HepG2 (cell line): ENCODE results near the gene PKM. TPM values are rescaled to one million over a fixed set of nuclear protein-coding genes. Genes with fewer than 3 reads are reported as not detected.

ENCODE experiments used
- BORCS8-MEF2B ChIP-seq: sonication (generic); formaldehyde crosslinking; IDR thresholded peaks from 2 replicates; pipeline ENCODE4 v1.8.0; 2022; ENCODE audit warnings: mild to moderate bottlenecking, missing genetic modification reagents
- CREM ChIP-seq, 2 experiments: sonication (generic) in 1 of 2; formaldehyde crosslinking in 1 of 2; IDR thresholded peaks; 2 replicates each; pipeline versions ENCODE4 v1.4.0 to v1.6.1; 2016 to 2020; ENCODE audit warnings: antibody characterized with exemption in 1 of 2, mild to moderate bottlenecking in 1 of 2, missing genetic modification reagents in 1 of 2
- ERF ChIP-seq: IDR thresholded peaks from 2 replicates; pipeline ENCODE4 v1.6.1; 2018; ENCODE audit warnings: missing biosample characterization, missing genetic modification reagents
- HHEX ChIP-seq: IDR thresholded peaks from 2 replicates; pipeline ENCODE4 v1.6.1; 2016; ENCODE audit warnings: control low read depth
- HNRNPUL1 ChIP-seq: fragments of 200-400 bp; formaldehyde crosslinking; IDR thresholded peaks from 2 replicates; pipeline ENCODE4 v1.6.1; 2017; ENCODE audit warnings: low read depth, mild to moderate bottlenecking, low read length, moderate library complexity
- MIXL1 ChIP-seq: IDR thresholded peaks from 2 replicates; pipeline ENCODE4 v1.6.1; 2016
- NCOR1 ChIP-seq: fragments of 200-600 bp; sonication (generic); IDR thresholded peaks from 2 replicates; pipeline ENCODE4 v1.7.0; 2017; ENCODE audit warnings: antibody characterized with exemption, low read length, borderline replicate concordance
- SALL1 ChIP-seq: sonication (generic); formaldehyde crosslinking; IDR thresholded peaks from 2 replicates; pipeline ENCODE4 v1.8.0; 2022; ENCODE audit warnings: mild to moderate bottlenecking, missing genetic modification reagents
- SKI ChIP-seq: fragments of 450-650 bp; IDR thresholded peaks from one replicate; pipeline ENCODE4 v1.6.1; 2018; ENCODE audit warnings: mild to moderate bottlenecking; ENCODE audit not compliant: partially characterized antibody
- SOX6 ChIP-seq, 2 experiments: fragments of 450-650 bp in 1 of 2; sonication (generic) in 1 of 2; formaldehyde crosslinking in 1 of 2; IDR thresholded peaks; 2 replicates each; pipeline versions ENCODE4 v1.4.0 to v1.6.1; 2017 to 2020; ENCODE audit warnings: antibody characterized with exemption in 1 of 2, mild to moderate bottlenecking in 1 of 2, missing genetic modification reagents in 1 of 2
- SP140L ChIP-seq: sonication (generic); formaldehyde crosslinking; IDR thresholded peaks from 2 replicates; pipeline ENCODE4 v1.4.0; 2020; ENCODE audit warnings: missing genetic modification reagents, borderline replicate concordance
- SP5 ChIP-seq: IDR thresholded peaks from 2 replicates; pipeline ENCODE4 v1.6.1; 2016; ENCODE audit warnings: low read depth, borderline replicate concordance
- TARDBP ChIP-seq: sonication (generic); formaldehyde crosslinking; IDR thresholded peaks from 2 replicates; pipeline ENCODE4 v1.8.0; 2022; ENCODE audit warnings: mild to moderate bottlenecking, missing genetic modification reagents
- TGIF2 ChIP-seq: IDR thresholded peaks from 2 replicates; pipeline ENCODE4 v1.6.1; 2016; ENCODE audit warnings: control low read depth, missing compliant biosample characterization
- ZBTB7B ChIP-seq: sonication (generic); formaldehyde crosslinking; IDR thresholded peaks from 2 replicates; pipeline ENCODE4 v1.4.0; 2020; ENCODE audit warnings: missing genetic modification reagents
- ZMAT3 ChIP-seq: sonication (generic); formaldehyde crosslinking; conservative IDR thresholded peaks from 2 replicates; pipeline ENCODE4 v1.7.0; 2021; ENCODE audit warnings: missing genetic modification reagents
- ZNF235 ChIP-seq: sonication (generic); formaldehyde crosslinking; IDR thresholded peaks from 2 replicates; pipeline ENCODE4 v1.8.1; 2023; ENCODE audit warnings: mild to moderate bottlenecking, missing genetic modification reagents, borderline replicate concordance
- ZNF350 ChIP-seq: sonication (generic); formaldehyde crosslinking; IDR thresholded peaks from 2 replicates; pipeline ENCODE4 v1.4.0; 2020; ENCODE audit warnings: mild to moderate bottlenecking, low read depth, missing genetic modification reagents, borderline replicate concordance
- ZNF564 ChIP-seq: sonication (generic); formaldehyde crosslinking; IDR thresholded peaks from 2 replicates; pipeline ENCODE4 v1.8.1; 2023; ENCODE audit warnings: mild to moderate bottlenecking, missing genetic modification reagents
- ZNF768 ChIP-seq: sonication (generic); formaldehyde crosslinking; IDR thresholded peaks from 2 replicates; pipeline ENCODE4 v1.4.0; 2020; ENCODE audit warnings: missing genetic modification reagents
- ZNF788 ChIP-seq: sonication (generic); formaldehyde crosslinking; IDR thresholded peaks from 2 replicates; pipeline ENCODE4 v1.5.0; 2020; ENCODE audit warnings: mild to moderate bottlenecking, missing genetic modification reagents, borderline replicate concordance
- ZSCAN31 ChIP-seq: sonication (generic); formaldehyde crosslinking; IDR thresholded peaks from 2 replicates; pipeline ENCODE4 v1.5.0; 2020; ENCODE audit warnings: low read depth, mild to moderate bottlenecking, missing genetic modification reagents
- polyA plus RNA-seq, 8 experiments: library from polyadenylated mRNA; depleted of rRNA in 3 of 8; stranded (reverse) in 7 of 8; unstranded in 1 of 8; fragments of >200 nt; fragmentation: Illumina TruSeq in 4 of 8; extraction: Trizol in 4 of 8; gene quantifications; 2 replicates each; pipeline versions ENCODE4 v1.2.1 to v1.2.3, GENCODE V29; 2011 to 2016; ENCODE audit warnings: low read depth in 4 of 8, missing spikeins in 1 of 8, mixed read lengths in 1 of 8; ENCODE audit not compliant: insufficient read depth in 1 of 8
- total RNA-seq, 5 experiments: library from RNA; depleted of rRNA; stranded (reverse); fragments of >200 nt; fragmentation: Illumina TruSeq; extraction: Trizol; gene quantifications; 2 replicates each; pipeline ENCODE4 v1.2.3, GENCODE V29; 2016; ENCODE audit warnings: low read depth in 1 of 5
- TF ChIP-seq, protein P1 (sequence below): sonication (generic); formaldehyde crosslinking; IDR thresholded peaks from 2 replicates; pipeline ENCODE4 v1.5.0; 2020; ENCODE audit warnings: mild to moderate bottlenecking, missing genetic modification reagents, moderate library complexity
- TF ChIP-seq, protein P2 (sequence below): IDR thresholded peaks from 2 replicates; pipeline ENCODE4 v1.6.1; 2016; ENCODE audit warnings: mild to moderate bottlenecking
- TF ChIP-seq, protein P3 (sequence below): IDR thresholded peaks from 2 replicates; pipeline ENCODE4 v1.4.0; 2020; ENCODE audit warnings: mild to moderate bottlenecking, missing genetic modification reagents

The PKM gene
- total and polyA plus RNA-seq, 2 of the 13 experiments (the other 11 are each of a cell fraction or from before 2014, with no cell fraction given) = 488 to 780 TPM

DNA sequence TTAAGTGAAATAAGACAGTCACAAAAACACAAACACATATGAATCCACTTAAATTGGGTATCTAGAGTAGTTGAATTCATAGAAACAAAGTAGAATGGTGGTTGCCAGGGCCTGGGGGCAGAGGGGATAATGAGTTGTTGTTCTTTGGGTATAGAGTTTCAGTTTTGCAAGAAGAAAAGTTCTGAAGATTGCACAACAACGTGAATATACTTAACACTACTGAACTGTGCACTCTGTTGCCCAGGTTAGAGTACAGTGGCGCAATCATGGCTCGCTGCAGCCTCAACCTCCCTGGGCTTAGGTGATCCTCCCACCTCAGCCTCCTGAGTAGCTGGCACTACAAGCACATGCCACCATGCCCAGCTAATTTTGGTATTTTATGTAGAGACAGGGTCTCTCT, 48.3 kb downstream of the PKM start (continued):
- TF ChIP-seq, protein P1, sequence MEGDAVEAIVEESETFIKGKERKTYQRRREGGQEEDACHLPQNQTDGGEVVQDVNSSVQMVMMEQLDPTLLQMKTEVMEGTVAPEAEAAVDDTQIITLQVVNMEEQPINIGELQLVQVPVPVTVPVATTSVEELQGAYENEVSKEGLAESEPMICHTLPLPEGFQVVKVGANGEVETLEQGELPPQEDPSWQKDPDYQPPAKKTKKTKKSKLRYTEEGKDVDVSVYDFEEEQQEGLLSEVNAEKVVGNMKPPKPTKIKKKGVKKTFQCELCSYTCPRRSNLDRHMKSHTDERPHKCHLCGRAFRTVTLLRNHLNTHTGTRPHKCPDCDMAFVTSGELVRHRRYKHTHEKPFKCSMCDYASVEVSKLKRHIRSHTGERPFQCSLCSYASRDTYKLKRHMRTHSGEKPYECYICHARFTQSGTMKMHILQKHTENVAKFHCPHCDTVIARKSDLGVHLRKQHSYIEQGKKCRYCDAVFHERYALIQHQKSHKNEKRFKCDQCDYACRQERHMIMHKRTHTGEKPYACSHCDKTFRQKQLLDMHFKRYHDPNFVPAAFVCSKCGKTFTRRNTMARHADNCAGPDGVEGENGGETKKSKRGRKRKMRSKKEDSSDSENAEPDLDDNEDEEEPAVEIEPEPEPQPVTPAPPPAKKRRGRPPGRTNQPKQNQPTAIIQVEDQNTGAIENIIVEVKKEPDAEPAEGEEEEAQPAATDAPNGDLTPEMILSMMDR = peak; percentile 11; the same call in 1 of the 2 replicates
- TF ChIP-seq NCOR1 (peak; percentile 97), ZNF768 (peak; percentile 45; the same call in 1 of the 2 replicates), TGIF2 (0 out of 2 replicates have a peak, but pooled peaks have one; percentile 43), ZMAT3 (CRISPR knock-in tag) (peak; percentile 47; the same call in 1 of the 2 replicates), SP140L (CRISPR knock-in tag) (0 out of 2 replicates have a peak, but pooled peaks have one; percentile 28), SOX6 (IDR thresholded peaks at IDR 0.05) (no peak), SOX6 (CRISPR knock-in tag; IDR thresholded peaks at IDR 0.05) (peak; percentile 93), ZNF788 (peak; percentile 60; the same call in 1 of the 2 replicates), ERF (CRISPR knock-in tag) (peak; percentile 43; the same call in 1 of the 2 replicates), ZNF350 (CRISPR knock-in tag) (peak; percentile 37; the same call in 1 of the 2 replicates), SP5 (CRISPR knock-in tag) (no peak; the same call in 1 of the 2 replicates), SALL1 (CRISPR knock-in tag) (peak; percentile 93), HNRNPUL1 (no peak), BORCS8-MEF2B (peak; percentile 62; the same call in 1 of the 2 replicates), ZSCAN31 (CRISPR knock-in tag) (no peak), TARDBP (peak; percentile 93), ZNF235 (CRISPR knock-in tag) (0 out of 2 replicates have a peak, but pooled peaks have one; percentile 41), CREM (IDR thresholded peaks at IDR 0.05) (peak; percentile 60), CREM (CRISPR knock-in tag; IDR thresholded peaks at IDR 0.05) (no peak), ZNF564 (CRISPR knock-in tag) (no peak), MIXL1 (peak; percentile 86), HHEX (CRISPR knock-in tag) (peak; percentile 65; the same call in 1 of the 2 replicates), SKI (peak; percentile 44), ZBTB7B (CRISPR knock-in tag) (no peak)
- TF ChIP-seq, protein P2, sequence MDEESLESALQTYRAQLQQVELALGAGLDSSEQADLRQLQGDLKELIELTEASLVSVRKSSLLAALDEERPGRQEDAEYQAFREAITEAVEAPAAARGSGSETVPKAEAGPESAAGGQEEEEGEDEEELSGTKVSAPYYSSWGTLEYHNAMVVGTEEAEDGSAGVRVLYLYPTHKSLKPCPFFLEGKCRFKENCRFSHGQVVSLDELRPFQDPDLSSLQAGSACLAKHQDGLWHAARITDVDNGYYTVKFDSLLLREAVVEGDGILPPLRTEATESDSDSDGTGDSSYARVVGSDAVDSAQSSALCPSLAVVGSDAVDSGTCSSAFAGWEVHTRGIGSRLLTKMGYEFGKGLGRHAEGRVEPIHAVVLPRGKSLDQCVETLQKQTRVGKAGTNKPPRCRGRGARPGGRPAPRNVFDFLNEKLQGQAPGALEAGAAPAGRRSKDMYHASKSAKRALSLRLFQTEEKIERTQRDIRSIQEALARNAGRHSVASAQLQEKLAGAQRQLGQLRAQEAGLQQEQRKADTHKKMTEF (CRISPR knock-in tag) = peak; percentile 85
- TF ChIP-seq, protein P3, sequence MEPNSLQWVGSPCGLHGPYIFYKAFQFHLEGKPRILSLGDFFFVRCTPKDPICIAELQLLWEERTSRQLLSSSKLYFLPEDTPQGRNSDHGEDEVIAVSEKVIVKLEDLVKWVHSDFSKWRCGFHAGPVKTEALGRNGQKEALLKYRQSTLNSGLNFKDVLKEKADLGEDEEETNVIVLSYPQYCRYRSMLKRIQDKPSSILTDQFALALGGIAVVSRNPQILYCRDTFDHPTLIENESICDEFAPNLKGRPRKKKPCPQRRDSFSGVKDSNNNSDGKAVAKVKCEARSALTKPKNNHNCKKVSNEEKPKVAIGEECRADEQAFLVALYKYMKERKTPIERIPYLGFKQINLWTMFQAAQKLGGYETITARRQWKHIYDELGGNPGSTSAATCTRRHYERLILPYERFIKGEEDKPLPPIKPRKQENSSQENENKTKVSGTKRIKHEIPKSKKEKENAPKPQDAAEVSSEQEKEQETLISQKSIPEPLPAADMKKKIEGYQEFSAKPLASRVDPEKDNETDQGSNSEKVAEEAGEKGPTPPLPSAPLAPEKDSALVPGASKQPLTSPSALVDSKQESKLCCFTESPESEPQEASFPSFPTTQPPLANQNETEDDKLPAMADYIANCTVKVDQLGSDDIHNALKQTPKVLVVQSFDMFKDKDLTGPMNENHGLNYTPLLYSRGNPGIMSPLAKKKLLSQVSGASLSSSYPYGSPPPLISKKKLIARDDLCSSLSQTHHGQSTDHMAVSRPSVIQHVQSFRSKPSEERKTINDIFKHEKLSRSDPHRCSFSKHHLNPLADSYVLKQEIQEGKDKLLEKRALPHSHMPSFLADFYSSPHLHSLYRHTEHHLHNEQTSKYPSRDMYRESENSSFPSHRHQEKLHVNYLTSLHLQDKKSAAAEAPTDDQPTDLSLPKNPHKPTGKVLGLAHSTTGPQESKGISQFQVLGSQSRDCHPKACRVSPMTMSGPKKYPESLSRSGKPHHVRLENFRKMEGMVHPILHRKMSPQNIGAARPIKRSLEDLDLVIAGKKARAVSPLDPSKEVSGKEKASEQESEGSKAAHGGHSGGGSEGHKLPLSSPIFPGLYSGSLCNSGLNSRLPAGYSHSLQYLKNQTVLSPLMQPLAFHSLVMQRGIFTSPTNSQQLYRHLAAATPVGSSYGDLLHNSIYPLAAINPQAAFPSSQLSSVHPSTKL (CRISPR knock-in tag) = peak; percentile 90
